H9 (cell line): ENCODE data around the gene BCL6. TPM values are rescaled to one million over a fixed set of nuclear protein-coding genes. Genes with fewer than 3 reads are reported as not detected.

Source experiments
- DNase-seq: peaks from one replicate; pipeline ENCODE4 v3.0.0-alpha.2; 2017
- H2AFZ ChIP-seq: one replicate; pipeline ENCODE4 v1.6.1; 2013; ENCODE audit warnings: mild to moderate bottlenecking, low read length, control low read depth, moderate library complexity
- H2AK5ac ChIP-seq: 2 replicates; pipeline ENCODE4 v1.6.1; 2013; ENCODE audit warnings: low read length, control low read depth, mixed read lengths; ENCODE audit not compliant: insufficient read length
- H2BK120ac ChIP-seq: one replicate; pipeline ENCODE4 v1.6.1; 2013; ENCODE audit warnings: low read depth, mild to moderate bottlenecking, low read length, control low read depth, inconsistent platforms; ENCODE audit not compliant: poor library complexity, severe bottlenecking
- H2BK12ac ChIP-seq: 2 replicates; pipeline ENCODE4 v1.6.1; 2013; ENCODE audit warnings: low read length, control low read depth, mixed read lengths, low read depth; ENCODE audit not compliant: insufficient read length
- H2BK15ac ChIP-seq: 2 replicates; pipeline ENCODE4 v1.6.1; 2013; ENCODE audit warnings: low read depth, low read length, control low read depth
- H2BK20ac ChIP-seq: one replicate; pipeline ENCODE4 v1.6.1; 2013; ENCODE audit warnings: low read depth, mild to moderate bottlenecking, low read length, control low read depth, inconsistent platforms; ENCODE audit not compliant: poor library complexity, severe bottlenecking
- H2BK5ac ChIP-seq: 2 replicates; pipeline ENCODE4 v1.6.1; 2013; ENCODE audit warnings: low read length, control low read depth, mixed read lengths; ENCODE audit not compliant: insufficient read length
- H3K14ac ChIP-seq: 2 replicates; pipeline ENCODE4 v1.6.1; 2013; ENCODE audit warnings: low read length, control low read depth; ENCODE audit not compliant: insufficient read depth
- H3K18ac ChIP-seq: 2 replicates; pipeline ENCODE4 v1.6.1; 2013; ENCODE audit warnings: low read depth, mild to moderate bottlenecking, mixed read lengths, low read length, control low read depth; ENCODE audit not compliant: insufficient read length
- H3K23ac ChIP-seq: 2 replicates; pipeline ENCODE4 v1.6.1; 2013; ENCODE audit warnings: low read length, control low read depth, mixed read lengths, low read depth; ENCODE audit not compliant: insufficient read length
- H3K23me2 ChIP-seq: 2 replicates; pipeline ENCODE4 v1.6.1; 2013; ENCODE audit warnings: low read depth, mild to moderate bottlenecking, mixed read lengths, low read length, control low read depth; ENCODE audit not compliant: insufficient read length, poor library complexity, severe bottlenecking
- H3K27ac ChIP-seq: 2 replicates; pipeline ENCODE4 v1.5.1; 2013; ENCODE audit warnings: low read length, control low read depth, mixed read lengths, low read depth; ENCODE audit not compliant: insufficient read length
- H3K27me3 ChIP-seq: 2 replicates; pipeline ENCODE4 v1.6.1; 2013; ENCODE audit warnings: low read length, control low read depth, inconsistent platforms; ENCODE audit not compliant: insufficient read depth
- H3K4ac ChIP-seq: 2 replicates; pipeline ENCODE4 v1.6.1; 2013; ENCODE audit warnings: low read depth, mild to moderate bottlenecking, control low read depth, inconsistent platforms, low read length, moderate library complexity
- H3K4me1 ChIP-seq: 2 replicates; pipeline ENCODE4 v1.6.1; 2013; ENCODE audit warnings: low read length, control low read depth, inconsistent platforms; ENCODE audit not compliant: insufficient read depth
- H3K4me2 ChIP-seq: 2 replicates; pipeline ENCODE4 v1.6.1; 2013; ENCODE audit warnings: low read length, control low read depth, mixed read lengths; ENCODE audit not compliant: insufficient read length, insufficient read depth
- H3K56ac ChIP-seq: 2 replicates; pipeline ENCODE4 v1.6.1; 2013; ENCODE audit warnings: low read depth, mild to moderate bottlenecking, mixed read lengths, low read length, control low read depth; ENCODE audit not compliant: insufficient read length
- H3K79me1 ChIP-seq: 2 replicates; pipeline ENCODE4 v1.6.1; 2013; ENCODE audit warnings: low read depth, mild to moderate bottlenecking, moderate library complexity, low read length, control low read depth, inconsistent platforms; ENCODE audit not compliant: insufficient read depth, poor library complexity, severe bottlenecking
- H3K79me2 ChIP-seq: 2 replicates; pipeline ENCODE4 v1.6.1; 2013; ENCODE audit warnings: low read length, control low read depth, inconsistent platforms; ENCODE audit not compliant: insufficient read depth
- H3K9ac ChIP-seq: 2 replicates; pipeline ENCODE4 v1.6.1; 2013; ENCODE audit warnings: low read length, control low read depth, mixed read lengths; ENCODE audit not compliant: insufficient read length; ENCODE audit errors: extremely low read depth
- H3K9me3 ChIP-seq: one replicate; pipeline ENCODE4 v1.6.1; 2013; ENCODE audit warnings: low read depth, low read length, inconsistent platforms; ENCODE audit not compliant: control insufficient read depth
- H3T11ph ChIP-seq: one replicate; pipeline ENCODE4 v1.6.1; 2013; ENCODE audit warnings: mild to moderate bottlenecking, low read length, control low read depth, inconsistent platforms
- H4K20me1 ChIP-seq: one replicate; pipeline ENCODE4 v1.6.1; 2013; ENCODE audit not compliant: control insufficient read depth, insufficient read length, insufficient read depth
- H4K5ac ChIP-seq: 2 replicates; pipeline ENCODE4 v1.6.1; 2013; ENCODE audit warnings: low read depth, mild to moderate bottlenecking, mixed read lengths, low read length, control low read depth; ENCODE audit not compliant: insufficient read length
- H4K8ac ChIP-seq: replicated peaks from 2 replicates; pipeline ENCODE4 v1.6.1; 2013; ENCODE audit warnings: low read length, control low read depth, mixed read lengths, low read depth; ENCODE audit not compliant: insufficient read length
- H4K91ac ChIP-seq: 2 replicates; pipeline ENCODE4 v1.6.1; 2013; ENCODE audit warnings: low read depth, mild to moderate bottlenecking, moderate library complexity, mixed read lengths, low read length, control low read depth; ENCODE audit not compliant: insufficient read length
- H3K27ac Mint-ChIP-seq, 3 experiments: 2 replicates in 2 of 3; 3 replicates in 1 of 3; pipeline ENCODE4 v1.8.0; 2020 to 2021; ENCODE audit warnings: mixed read lengths in 3 of 3, mild to moderate bottlenecking in 1 of 3, moderate library complexity in 1 of 3
- H3K27me3 Mint-ChIP-seq: 2 replicates; pipeline ENCODE4 v1.8.0; 2021; ENCODE audit warnings: low read depth, mild to moderate bottlenecking, moderate library complexity, mixed read lengths
- H3K36me3 Mint-ChIP-seq, 3 experiments: 2 replicates in 2 of 3; 3 replicates in 1 of 3; pipeline ENCODE4 v1.8.0; 2020 to 2021; ENCODE audit warnings: low read depth in 3 of 3, mixed read lengths in 3 of 3; ENCODE audit not compliant: insufficient read depth in 1 of 3
- H3K4me1 Mint-ChIP-seq, 2 experiments: 2 replicates each; pipeline ENCODE4 v1.8.0; 2020; ENCODE audit warnings: mixed read lengths in 2 of 2
- H3K4me3 Mint-ChIP-seq, 2 experiments: 2 replicates in 1 of 2; 3 replicates in 1 of 2; pipeline ENCODE4 v1.8.0; 2020 to 2021; ENCODE audit warnings: mild to moderate bottlenecking in 2 of 2, mixed read lengths in 2 of 2, moderate library complexity in 1 of 2
- H3K9me3 Mint-ChIP-seq, 2 experiments: 2 replicates in 1 of 2; 3 replicates in 1 of 2; pipeline ENCODE4 v1.8.0; 2020; ENCODE audit warnings: mild to moderate bottlenecking in 2 of 2, mixed read lengths in 2 of 2, moderate library complexity in 1 of 2
- CTCF ChIP-seq: fragments of 200-600 bp; sonication (generic); conservative IDR thresholded peaks from 3 replicates; pipeline ENCODE4 v1.8.0; 2021; ENCODE audit warnings: antibody characterized with exemption, mild to moderate bottlenecking
- WGBS: extraction: QIAGEN DNeasy Blood & Tissue Kit; methylation state at CpG from one replicate; pipeline ENCODE4 v1.1.7; 2013; ENCODE audit warnings: missing lambda C conversion rate, low lambda C conversion rate, mixed read lengths; ENCODE audit not compliant: insufficient read length; ENCODE audit errors: extremely low coverage; 5-methylcytosine and 5-hydroxymethylcytosine counted together
- total RNA-seq: library from RNA; stranded (reverse); gene quantifications from 2 replicates; pipeline ENCODE4 v1.2.1, GENCODE V29; 2021

The BCL6 gene
- total RNA-seq, 1 experiment from 2014 or later = 3.4 TPM

GRCh38 chr3:187759601-187760000, 14.3 kb upstream of the BCL6 start:
- no peak overlapping the region for H3K56ac ChIP-seq
- no peak overlapping the region for H3K27ac ChIP-seq
- H3K4me1 ChIP-seq = no peaks in the 10 kb centered on the region
- H3K79me1 ChIP-seq = no peaks in the 10 kb centered on the region
- no peak overlapping the region for H2BK15ac ChIP-seq
- H3K14ac ChIP-seq = no peak overlapping the region
- no peaks in the 10 kb centered on the region for H3K79me2 ChIP-seq
- H2AFZ ChIP-seq = no peak overlapping the region
- H2BK5ac ChIP-seq = no peak overlapping the region
- no peak overlapping the region for H3K9ac ChIP-seq
- no peak for DNase-seq
- no peaks in the 10 kb centered on the region for H3K27me3 ChIP-seq
- H2BK12ac ChIP-seq = no peak overlapping the region
- no peak overlapping the region for H3K4me3 Mint-ChIP-seq
- H3T11ph ChIP-seq = no peak overlapping the region
- H3K4me2 ChIP-seq = no peak overlapping the region
- no peak overlapping the region for H3K23ac ChIP-seq
- no peak overlapping the region for H3K4ac ChIP-seq
- H3K9me3 ChIP-seq = no peaks in the 10 kb centered on the region
- no peak overlapping the region for H4K5ac ChIP-seq
- H2AK5ac ChIP-seq = no peak overlapping the region
- TF ChIP-seq CTCF = no peak
- no peak overlapping the region for H4K91ac ChIP-seq
- peaks cover 2% of the 10 kb centered on the region; the same call in 1 of the 2 replicates for H3K27me3 Mint-ChIP-seq
- no peak overlapping the region for H4K8ac ChIP-seq
- no peaks in the 10 kb centered on the region for H3K9me3 Mint-ChIP-seq
- no peaks in the 10 kb centered on the region for H3K23me2 ChIP-seq
- H4K20me1 ChIP-seq = no peaks in the 10 kb centered on the region
- H3K18ac ChIP-seq = no peak overlapping the region
- H2BK120ac ChIP-seq = no peak overlapping the region
- WGBS = no CpG with 5 or more reads among the region's 2 CpGs
- no peak overlapping the region for H2BK20ac ChIP-seq
- H3K27ac Mint-ChIP-seq = 0 out of 7 replicates have a peak overlapping the region, but pooled peaks of 1 of the 3 experiments have one; percentile 53
- no peaks in the 10 kb centered on the region for H3K36me3 Mint-ChIP-seq
- H3K4me1 Mint-ChIP-seq = peaks cover 10 to 18% of the 10 kb centered on the region in 2 experiments
